H9 (cell line): Measurements from ENCODE around the gene LRRC74B. TPM values are rescaled to one million over a fixed set of nuclear protein-coding genes. Genes with fewer than 3 reads are reported as not detected.

Source experiments
- DNase-seq: peaks from one replicate; pipeline ENCODE4 v3.0.0-alpha.2; 2017
- H2AFZ ChIP-seq: one replicate; pipeline ENCODE4 v1.6.1; 2013; ENCODE audit warnings: mild to moderate bottlenecking, low read length, control low read depth, moderate library complexity
- H2AK5ac ChIP-seq: 2 replicates; pipeline ENCODE4 v1.6.1; 2013; ENCODE audit warnings: low read length, control low read depth, mixed read lengths; ENCODE audit not compliant: insufficient read length
- H2BK120ac ChIP-seq: one replicate; pipeline ENCODE4 v1.6.1; 2013; ENCODE audit warnings: low read depth, mild to moderate bottlenecking, low read length, control low read depth, inconsistent platforms; ENCODE audit not compliant: poor library complexity, severe bottlenecking
- H2BK12ac ChIP-seq: 2 replicates; pipeline ENCODE4 v1.6.1; 2013; ENCODE audit warnings: low read length, control low read depth, mixed read lengths, low read depth; ENCODE audit not compliant: insufficient read length
- H2BK15ac ChIP-seq: 2 replicates; pipeline ENCODE4 v1.6.1; 2013; ENCODE audit warnings: low read depth, low read length, control low read depth
- H2BK20ac ChIP-seq: one replicate; pipeline ENCODE4 v1.6.1; 2013; ENCODE audit warnings: low read depth, mild to moderate bottlenecking, low read length, control low read depth, inconsistent platforms; ENCODE audit not compliant: poor library complexity, severe bottlenecking
- H2BK5ac ChIP-seq: 2 replicates; pipeline ENCODE4 v1.6.1; 2013; ENCODE audit warnings: low read length, control low read depth, mixed read lengths; ENCODE audit not compliant: insufficient read length
- H3K14ac ChIP-seq: 2 replicates; pipeline ENCODE4 v1.6.1; 2013; ENCODE audit warnings: low read length, control low read depth; ENCODE audit not compliant: insufficient read depth
- H3K18ac ChIP-seq: 2 replicates; pipeline ENCODE4 v1.6.1; 2013; ENCODE audit warnings: low read depth, mild to moderate bottlenecking, mixed read lengths, low read length, control low read depth; ENCODE audit not compliant: insufficient read length
- H3K23ac ChIP-seq: 2 replicates; pipeline ENCODE4 v1.6.1; 2013; ENCODE audit warnings: low read length, control low read depth, mixed read lengths, low read depth; ENCODE audit not compliant: insufficient read length
- H3K23me2 ChIP-seq: 2 replicates; pipeline ENCODE4 v1.6.1; 2013; ENCODE audit warnings: low read depth, mild to moderate bottlenecking, mixed read lengths, low read length, control low read depth; ENCODE audit not compliant: insufficient read length, poor library complexity, severe bottlenecking
- H3K27ac ChIP-seq: 2 replicates; pipeline ENCODE4 v1.5.1; 2013; ENCODE audit warnings: low read length, control low read depth, mixed read lengths, low read depth; ENCODE audit not compliant: insufficient read length
- H3K27me3 ChIP-seq: 2 replicates; pipeline ENCODE4 v1.6.1; 2013; ENCODE audit warnings: low read length, control low read depth, inconsistent platforms; ENCODE audit not compliant: insufficient read depth
- H3K4ac ChIP-seq: 2 replicates; pipeline ENCODE4 v1.6.1; 2013; ENCODE audit warnings: low read depth, mild to moderate bottlenecking, control low read depth, inconsistent platforms, low read length, moderate library complexity
- H3K4me1 ChIP-seq: 2 replicates; pipeline ENCODE4 v1.6.1; 2013; ENCODE audit warnings: low read length, control low read depth, inconsistent platforms; ENCODE audit not compliant: insufficient read depth
- H3K4me2 ChIP-seq: 2 replicates; pipeline ENCODE4 v1.6.1; 2013; ENCODE audit warnings: low read length, control low read depth, mixed read lengths; ENCODE audit not compliant: insufficient read length, insufficient read depth
- H3K56ac ChIP-seq: 2 replicates; pipeline ENCODE4 v1.6.1; 2013; ENCODE audit warnings: low read depth, mild to moderate bottlenecking, mixed read lengths, low read length, control low read depth; ENCODE audit not compliant: insufficient read length
- H3K79me1 ChIP-seq: 2 replicates; pipeline ENCODE4 v1.6.1; 2013; ENCODE audit warnings: low read depth, mild to moderate bottlenecking, moderate library complexity, low read length, control low read depth, inconsistent platforms; ENCODE audit not compliant: insufficient read depth, poor library complexity, severe bottlenecking
- H3K79me2 ChIP-seq: 2 replicates; pipeline ENCODE4 v1.6.1; 2013; ENCODE audit warnings: low read length, control low read depth, inconsistent platforms; ENCODE audit not compliant: insufficient read depth
- H3K9ac ChIP-seq: 2 replicates; pipeline ENCODE4 v1.6.1; 2013; ENCODE audit warnings: low read length, control low read depth, mixed read lengths; ENCODE audit not compliant: insufficient read length; ENCODE audit errors: extremely low read depth
- H3K9me3 ChIP-seq: one replicate; pipeline ENCODE4 v1.6.1; 2013; ENCODE audit warnings: low read depth, low read length, inconsistent platforms; ENCODE audit not compliant: control insufficient read depth
- H3T11ph ChIP-seq: one replicate; pipeline ENCODE4 v1.6.1; 2013; ENCODE audit warnings: mild to moderate bottlenecking, low read length, control low read depth, inconsistent platforms
- H4K20me1 ChIP-seq: one replicate; pipeline ENCODE4 v1.6.1; 2013; ENCODE audit not compliant: control insufficient read depth, insufficient read length, insufficient read depth
- H4K5ac ChIP-seq: 2 replicates; pipeline ENCODE4 v1.6.1; 2013; ENCODE audit warnings: low read depth, mild to moderate bottlenecking, mixed read lengths, low read length, control low read depth; ENCODE audit not compliant: insufficient read length
- H4K8ac ChIP-seq: replicated peaks from 2 replicates; pipeline ENCODE4 v1.6.1; 2013; ENCODE audit warnings: low read length, control low read depth, mixed read lengths, low read depth; ENCODE audit not compliant: insufficient read length
- H4K91ac ChIP-seq: 2 replicates; pipeline ENCODE4 v1.6.1; 2013; ENCODE audit warnings: low read depth, mild to moderate bottlenecking, moderate library complexity, mixed read lengths, low read length, control low read depth; ENCODE audit not compliant: insufficient read length
- H3K27ac Mint-ChIP-seq, 3 experiments: 2 replicates in 2 of 3; 3 replicates in 1 of 3; pipeline ENCODE4 v1.8.0; 2020 to 2021; ENCODE audit warnings: mixed read lengths in 3 of 3, mild to moderate bottlenecking in 1 of 3, moderate library complexity in 1 of 3
- H3K27me3 Mint-ChIP-seq: 2 replicates; pipeline ENCODE4 v1.8.0; 2021; ENCODE audit warnings: low read depth, mild to moderate bottlenecking, moderate library complexity, mixed read lengths
- H3K36me3 Mint-ChIP-seq, 3 experiments: 2 replicates in 2 of 3; 3 replicates in 1 of 3; pipeline ENCODE4 v1.8.0; 2020 to 2021; ENCODE audit warnings: low read depth in 3 of 3, mixed read lengths in 3 of 3; ENCODE audit not compliant: insufficient read depth in 1 of 3
- H3K4me1 Mint-ChIP-seq, 2 experiments: 2 replicates each; pipeline ENCODE4 v1.8.0; 2020; ENCODE audit warnings: mixed read lengths in 2 of 2
- H3K4me3 Mint-ChIP-seq, 2 experiments: 2 replicates in 1 of 2; 3 replicates in 1 of 2; pipeline ENCODE4 v1.8.0; 2020 to 2021; ENCODE audit warnings: mild to moderate bottlenecking in 2 of 2, mixed read lengths in 2 of 2, moderate library complexity in 1 of 2
- H3K9me3 Mint-ChIP-seq, 2 experiments: 2 replicates in 1 of 2; 3 replicates in 1 of 2; pipeline ENCODE4 v1.8.0; 2020; ENCODE audit warnings: mild to moderate bottlenecking in 2 of 2, mixed read lengths in 2 of 2, moderate library complexity in 1 of 2
- WGBS: extraction: QIAGEN DNeasy Blood & Tissue Kit; methylation state at CpG from one replicate; pipeline ENCODE4 v1.1.7; 2013; ENCODE audit warnings: missing lambda C conversion rate, low lambda C conversion rate, mixed read lengths; ENCODE audit not compliant: insufficient read length; ENCODE audit errors: extremely low coverage; 5-methylcytosine and 5-hydroxymethylcytosine counted together
- total RNA-seq: library from RNA; stranded (reverse); gene quantifications from 2 replicates; pipeline ENCODE4 v1.2.1, GENCODE V29; 2021
- TF ChIP-seq, protein P1 (sequence below): fragments of 200-600 bp; sonication (generic); conservative IDR thresholded peaks from 3 replicates; pipeline ENCODE4 v1.8.0; 2021; ENCODE audit warnings: antibody characterized with exemption, mild to moderate bottlenecking

Gene LRRC74B
- total RNA-seq, 1 experiment from 2014 or later = not detected

DNA sequence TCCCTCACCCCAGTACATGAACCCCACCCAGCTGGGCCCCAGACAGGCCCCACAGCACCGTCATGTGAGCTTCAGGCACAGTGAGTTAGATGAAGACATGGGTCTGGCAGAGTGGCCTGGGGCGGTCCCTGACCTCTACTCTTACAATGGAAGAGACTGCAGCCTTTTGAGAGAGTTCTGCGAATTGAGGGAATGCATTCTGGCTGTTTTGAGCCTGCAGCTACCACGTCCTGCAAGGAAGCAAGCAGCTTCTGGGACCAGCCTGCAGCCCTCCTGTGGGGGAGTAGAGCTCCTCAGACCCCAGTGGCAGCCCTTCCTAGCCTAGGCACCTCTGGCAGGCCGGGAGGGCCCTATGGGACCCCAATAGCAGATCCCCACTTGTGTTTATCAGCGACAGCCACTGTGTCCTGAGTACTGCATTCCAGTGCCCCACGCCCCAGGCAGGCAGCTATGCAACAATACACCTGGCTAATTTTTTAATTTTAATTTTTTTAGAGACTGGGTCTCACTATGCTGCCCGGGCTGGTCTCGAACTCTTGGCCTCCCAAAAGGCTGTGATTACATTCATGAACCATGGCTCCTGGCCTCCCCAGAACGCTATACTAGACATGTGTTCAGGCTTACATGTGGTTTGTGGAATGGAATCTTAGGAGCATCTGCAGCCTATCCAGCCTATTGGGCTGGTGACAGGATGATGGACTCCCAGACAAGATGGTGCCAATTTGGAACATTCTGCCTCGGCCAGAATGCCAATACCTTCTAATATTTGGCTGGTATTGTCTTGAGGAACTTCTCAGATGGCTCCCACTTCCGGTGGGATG lies 12.7 kb upstream of the LRRC74B start:
- no peaks in the 10 kb centered on the region; the same call in 1 of the 2 replicates for H3K4me1 ChIP-seq
- Mint-ChIP-seq H3K4me3 (peak overlapping the region; percentile 53 to 81), H3K9me3 (no peaks in the 10 kb centered on the region), H3K36me3 (no peaks in the 10 kb centered on the region), H3K27ac (no peak overlapping the region), H3K27me3 (peaks cover 43% of the 10 kb centered on the region), H3K4me1 (peaks cover 7 to 14% of the 10 kb centered on the region in 2 experiments)
- H3K14ac ChIP-seq = no peak overlapping the region
- no peaks in the 10 kb centered on the region for H3K79me2 ChIP-seq
- no peak overlapping the region for H3K4ac ChIP-seq
- H3K23me2 ChIP-seq = no peaks in the 10 kb centered on the region
- no peak overlapping the region for H3T11ph ChIP-seq
- H3K23ac ChIP-seq = no peak overlapping the region
- no peaks in the 10 kb centered on the region for H4K20me1 ChIP-seq
- TF ChIP-seq, protein P1, sequence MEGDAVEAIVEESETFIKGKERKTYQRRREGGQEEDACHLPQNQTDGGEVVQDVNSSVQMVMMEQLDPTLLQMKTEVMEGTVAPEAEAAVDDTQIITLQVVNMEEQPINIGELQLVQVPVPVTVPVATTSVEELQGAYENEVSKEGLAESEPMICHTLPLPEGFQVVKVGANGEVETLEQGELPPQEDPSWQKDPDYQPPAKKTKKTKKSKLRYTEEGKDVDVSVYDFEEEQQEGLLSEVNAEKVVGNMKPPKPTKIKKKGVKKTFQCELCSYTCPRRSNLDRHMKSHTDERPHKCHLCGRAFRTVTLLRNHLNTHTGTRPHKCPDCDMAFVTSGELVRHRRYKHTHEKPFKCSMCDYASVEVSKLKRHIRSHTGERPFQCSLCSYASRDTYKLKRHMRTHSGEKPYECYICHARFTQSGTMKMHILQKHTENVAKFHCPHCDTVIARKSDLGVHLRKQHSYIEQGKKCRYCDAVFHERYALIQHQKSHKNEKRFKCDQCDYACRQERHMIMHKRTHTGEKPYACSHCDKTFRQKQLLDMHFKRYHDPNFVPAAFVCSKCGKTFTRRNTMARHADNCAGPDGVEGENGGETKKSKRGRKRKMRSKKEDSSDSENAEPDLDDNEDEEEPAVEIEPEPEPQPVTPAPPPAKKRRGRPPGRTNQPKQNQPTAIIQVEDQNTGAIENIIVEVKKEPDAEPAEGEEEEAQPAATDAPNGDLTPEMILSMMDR = no peak
- H4K5ac ChIP-seq = no peak overlapping the region
- no peak overlapping the region for H4K91ac ChIP-seq
- H4K8ac ChIP-seq = no peak overlapping the region
- H2BK15ac ChIP-seq = no peak overlapping the region
- no peak overlapping the region for H3K18ac ChIP-seq
- no peak overlapping the region for H2AK5ac ChIP-seq
- no peaks in the 10 kb centered on the region for H3K79me1 ChIP-seq
- no peak overlapping the region for H2AFZ ChIP-seq
- no peak overlapping the region for H3K9ac ChIP-seq
- H2BK120ac ChIP-seq = no peak overlapping the region
- peak overlapping the region; percentile 37 for H3K4me2 ChIP-seq
- no peak overlapping the region for H2BK5ac ChIP-seq
- DNase-seq = no peak
- H3K9me3 ChIP-seq = no peaks in the 10 kb centered on the region
- H2BK12ac ChIP-seq = no peak overlapping the region
- H2BK20ac ChIP-seq = no peak overlapping the region
- H3K27ac ChIP-seq = no peak overlapping the region
- no peak overlapping the region for H3K56ac ChIP-seq
- no CpG with 5 or more reads among the region's 12 CpGs for WGBS
- H3K27me3 ChIP-seq = peaks cover 3% of the 10 kb centered on the region; the same call in 1 of the 2 replicates
